OCI-LY1 (cell line): ENCODE data around the gene FBLN2.

Experiments
- H2AFZ ChIP-seq: fragments of 200-600 bp; sonication (generic), shearing (Covaris generic); 2 replicates; pipeline ENCODE4 v1.6.0; 2014; ENCODE audit warnings: antibody characterized with exemption, mild to moderate bottlenecking, low read length
- H3F3A ChIP-seq: fragments of 200-600 bp; sonication (generic), shearing (Covaris generic); 2 replicates; pipeline ENCODE4 v1.6.0; 2014; ENCODE audit warnings: mild to moderate bottlenecking, antibody characterized with exemption, low read length, moderate library complexity; ENCODE audit not compliant: insufficient read depth
- H3K27ac ChIP-seq: fragments of 200-600 bp; sonication (generic); 2 replicates; pipeline ENCODE4 v1.5.1; 2014; ENCODE audit warnings: low read length, mixed run types, mild to moderate bottlenecking, low read depth; ENCODE audit not compliant: poor library complexity, severe bottlenecking
- H3K27me3 ChIP-seq: fragments of 200-600 bp; sonication (generic); 2 replicates; pipeline ENCODE4 v1.6.0; 2014; ENCODE audit warnings: antibody characterized with exemption, mild to moderate bottlenecking, low read length, moderate library complexity; ENCODE audit not compliant: insufficient read depth
- H3K36me3 ChIP-seq: fragments of 200-600 bp; sonication (generic); 2 replicates; pipeline ENCODE4 v1.6.1; 2014; ENCODE audit warnings: mild to moderate bottlenecking, antibody characterized with exemption, low read length, moderate library complexity, mixed read lengths; ENCODE audit not compliant: insufficient read depth
- H3K4me1 ChIP-seq: fragments of 200-600 bp; sonication (generic); 2 replicates; pipeline ENCODE4 v1.5.1; 2014; ENCODE audit warnings: mild to moderate bottlenecking, low read length, moderate library complexity; ENCODE audit not compliant: insufficient read depth, severe bottlenecking
- H3K4me2 ChIP-seq: fragments of 200-600 bp; sonication (generic), shearing (Covaris generic); 2 replicates; pipeline ENCODE4 v1.6.1; 2014; ENCODE audit warnings: low read length
- H3K4me3 ChIP-seq: fragments of 200-600 bp; sonication (generic); 2 replicates; pipeline ENCODE4 v1.5.1; 2014; ENCODE audit warnings: low read length, low read depth, mild to moderate bottlenecking, mixed read lengths; ENCODE audit not compliant: poor library complexity, severe bottlenecking
- H3K79me2 ChIP-seq: fragments of 200-600 bp; shearing (Covaris generic); 2 replicates; pipeline ENCODE4 v1.6.1; 2016; ENCODE audit warnings: mixed run types, low read length, mixed read lengths; ENCODE audit not compliant: insufficient read depth
- H3K9ac ChIP-seq: fragments of 200-600 bp; sonication (generic), shearing (Covaris generic); 2 replicates; pipeline ENCODE4 v1.6.1; 2014; ENCODE audit warnings: mild to moderate bottlenecking, low read length, mixed read lengths
- H3K9me2 ChIP-seq: fragments of 200-600 bp; sonication (generic), shearing (Covaris generic); 2 replicates; pipeline ENCODE4 v1.6.1; 2014; ENCODE audit warnings: low read depth, mild to moderate bottlenecking, low read length, mixed read lengths
- H3K9me3 ChIP-seq: fragments of 200-600 bp; shearing (Covaris generic); 2 replicates; pipeline ENCODE4 v1.6.1; 2014; ENCODE audit warnings: low read length, mixed read lengths
- H4K20me1 ChIP-seq: fragments of 200-600 bp; sonication (generic), shearing (Covaris generic); 2 replicates; pipeline ENCODE4 v1.6.0; 2016; ENCODE audit warnings: mild to moderate bottlenecking, low read length; ENCODE audit not compliant: insufficient read depth
- CTCF ChIP-seq: fragments of 200-600 bp; sonication (generic), shearing (Covaris generic); IDR thresholded peaks from 2 replicates; pipeline ENCODE4 v1.5.1; 2017; ENCODE audit warnings: mild to moderate bottlenecking, antibody characterized with exemption, low read length, moderate library complexity, mixed read lengths
- EZH2 ChIP-seq: fragments of 200-600 bp; sonication (generic), shearing (Covaris generic); IDR thresholded peaks from 2 replicates; pipeline ENCODE4 v1.8.0; 2017; ENCODE audit warnings: borderline replicate concordance, mixed run types, mild to moderate bottlenecking, antibody characterized with exemption, low read length, moderate library complexity, mixed read lengths

FBLN2 gene

GRCh38 chr3:13608969-13609725 is 60.2 kb downstream of the FBLN2 start:
- Histone ChIP-seq H3K27ac (no peak overlapping the region), H2AFZ (no peak overlapping the region), H3K27me3 (no peaks in the 10 kb centered on the region), H3K9me3 (no peaks in the 10 kb centered on the region), H3K4me3 (no peak overlapping the region), H3K9ac (no peak overlapping the region), H4K20me1 (no peaks in the 10 kb centered on the region), H3K4me1 (no peaks in the 10 kb centered on the region), H3F3A (no peaks in the 10 kb centered on the region), H3K36me3 (no peaks in the 10 kb centered on the region), H3K4me2 (no peak overlapping the region), H3K9me2 (no peaks in the 10 kb centered on the region), H3K79me2 (no peaks in the 10 kb centered on the region)
- TF ChIP-seq EZH2 (no peak), CTCF (no peak)

GRCh38 chr3:13610006-13610570 is 61.2 kb downstream of the FBLN2 start:
- Histone ChIP-seq H2AFZ (no peak overlapping the region), H3K4me3 (no peak overlapping the region), H3K4me2 (no peak overlapping the region), H3F3A (no peaks in the 10 kb centered on the region), H3K9ac (no peak overlapping the region), H3K9me3 (no peaks in the 10 kb centered on the region), H3K4me1 (no peaks in the 10 kb centered on the region), H3K9me2 (no peaks in the 10 kb centered on the region), H3K79me2 (no peaks in the 10 kb centered on the region), H3K27me3 (no peaks in the 10 kb centered on the region), H4K20me1 (no peaks in the 10 kb centered on the region), H3K36me3 (no peaks in the 10 kb centered on the region), H3K27ac (no peak overlapping the region)
- no peak for TF ChIP-seq EZH2
- no peak for TF ChIP-seq CTCF

- Histone ChIP-seq H3K4me2 (no peak overlapping the region), H3K9ac (no peak overlapping the region), H3K4me3 (no peak overlapping the region), H3K9me3 (no peaks in the 10 kb centered on the region), H3K4me1 (no peaks in the 10 kb centered on the region), H3K79me2 (no peaks in the 10 kb centered on the region), H3F3A (no peaks in the 10 kb centered on the region), H3K36me3 (no peaks in the 10 kb centered on the region), H4K20me1 (no peaks in the 10 kb centered on the region), H3K27me3 (no peaks in the 10 kb centered on the region), H3K27ac (no peak overlapping the region), H3K9me2 (no peaks in the 10 kb centered on the region), H2AFZ (no peak overlapping the region)
- TF ChIP-seq CTCF (no peak), EZH2 (no peak)
Measured at GRCh38 chr3:13611221-13611620, 62.3 kb downstream of the FBLN2 start.
